Panc1 (cell line): ENCODE measurements around the gene C1RL. TPM values are rescaled to one million over a fixed set of nuclear protein-coding genes. Genes with fewer than 3 reads are reported as not detected.
"Not testable (repeated sequence)": the region's sequence is repeated elsewhere in the genome, so short reads cannot be mapped to it uniquely, and the experiment has no call there.

ENCODE experiments used
- ATAC-seq: fragments of 200-7000 bp; cut with Tn5 transposase; 2 replicates; pipeline ENCODE4 v1.9.1; 2020; ENCODE audit warnings: mild to moderate bottlenecking, moderate library complexity
- BruUV-seq: library from RNA; stranded (reverse); fragments of 400-500 nt; replicated peaks from 2 replicates; lab custom pipeline; 2021; lab: Mats Ljungman, UMichigan
- CTCF ChIA-PET: fragments of 300-600 bp; sonication (Branson Sonifier 250); formaldehyde crosslinking; loops from one replicate; lab custom pipeline; 2022; ENCODE audit warnings: antibody characterized with exemption; lab: Charles Lee
- POLR2A ChIA-PET: fragments of 300-600 bp; sonication (Branson Sonifier 250); formaldehyde crosslinking; loops from one replicate; lab custom pipeline; 2022; ENCODE audit warnings: antibody characterized with exemption; lab: Charles Lee
- DNase-seq: peaks from one replicate; pipeline ENCODE4 v3.0.0-alpha.2; 2010; ENCODE audit warnings: low read depth, low spot score
- H3K27ac ChIP-seq: 2 replicates; pipeline ENCODE4 v1.5.1; 2011; ENCODE audit warnings: mild to moderate bottlenecking, low read length, inconsistent platforms
- H3K27me3 ChIP-seq: fragments of 200-500 bp; sonication (Bioruptor generic); 2 replicates; pipeline ENCODE4 v1.6.0; 2014; ENCODE audit warnings: low read length, inconsistent platforms; ENCODE audit not compliant: control insufficient read depth, insufficient read depth
- H3K36me3 ChIP-seq: fragments of 200-500 bp; sonication (Bioruptor generic); 2 replicates; pipeline ENCODE4 v1.5.1; 2014; ENCODE audit warnings: inconsistent platforms, mild to moderate bottlenecking, low read length, moderate library complexity; ENCODE audit not compliant: control insufficient read depth, insufficient read depth
- H3K4me1 ChIP-seq: 2 replicates; pipeline ENCODE4 v1.5.1; 2011; ENCODE audit warnings: inconsistent platforms, mild to moderate bottlenecking, low read length, moderate library complexity; ENCODE audit not compliant: control insufficient read depth, insufficient read depth
- H3K4me3 ChIP-seq, 2 experiments: 2 replicates each; pipeline ENCODE4 v1.5.1; 2011 to 2012; ENCODE audit warnings: low read depth in 2 of 2, low read length in 2 of 2, mild to moderate bottlenecking in 2 of 2, inconsistent platforms in 1 of 2, moderate library complexity in 1 of 2
- H3K9me3 ChIP-seq: fragments of 200-500 bp; sonication (Bioruptor generic); 2 replicates; pipeline ENCODE4 v1.5.1; 2014; ENCODE audit warnings: low read depth, mild to moderate bottlenecking, inconsistent platforms, low read length, moderate library complexity; ENCODE audit not compliant: control insufficient read depth, insufficient read depth
- POLR2AphosphoS5 ChIP-seq: IDR thresholded peaks from 2 replicates; pipeline ENCODE4 v1.6.1; 2012; ENCODE audit warnings: mild to moderate bottlenecking, low read depth, low read length, moderate library complexity
- SIN3A ChIP-seq: IDR thresholded peaks from 2 replicates; pipeline ENCODE4 v1.6.1; 2012; ENCODE audit warnings: low read depth, mild to moderate bottlenecking, low read length, moderate library complexity, borderline replicate concordance; ENCODE audit not compliant: insufficient read depth
- TCF7L2 ChIP-seq: IDR thresholded peaks from 2 replicates; pipeline ENCODE4 v1.6.1; 2011; ENCODE audit warnings: mild to moderate bottlenecking, low read depth, low read length, inconsistent platforms
- in situ Hi-C: cut with HindIII; loops from 2 replicates; pipeline ENCODE4 v1.10.0; 2016; ENCODE audit warnings: low sequenced_read_pairs, low pct_unique_long_range_greater_than_20kb
- intact Hi-C: fragments of 100-400 bp; cut with micrococcal nuclease; formaldehyde crosslinking; loops from one replicate; pipeline ENCODE4 v1.10.0; 2022; ENCODE audit not compliant: unreplicated experiment
- total RNA-seq: library from RNA; stranded (reverse); gene quantifications from one replicate; pipeline ENCODE4 v1.2.1, GENCODE V29; 2021; ENCODE audit not compliant: unreplicated experiment
- TF ChIP-seq, protein P1 (sequence below), 2 experiments: IDR thresholded peaks; 2 replicates each; pipeline ENCODE4 v1.6.1; 2011 to 2012; ENCODE audit warnings: low read depth in 2 of 2, control low read depth in 1 of 2, low read length in 1 of 2, mild to moderate bottlenecking in 1 of 2, moderate library complexity in 1 of 2; ENCODE audit not compliant: insufficient read depth in 1 of 2
- TF ChIP-seq, protein P2 (sequence below): fragments of 450-650 bp; IDR thresholded peaks from 2 replicates; pipeline ENCODE4 v1.5.1; 2017; ENCODE audit warnings: mild to moderate bottlenecking

Gene C1RL
- total RNA-seq, 1 experiment from 2014 or later = 10.7 TPM

GRCh38 chr12:7108003-7108795 lies 815 bp downstream of the C1RL start:
- peak overlapping the region; percentile 87 for H3K27ac ChIP-seq
- peaks cover 7% of the 10 kb centered on the region; the same call in 1 of the 2 replicates for H3K9me3 ChIP-seq
- H3K4me1 ChIP-seq = peaks cover 5% of the 10 kb centered on the region; the same call in 1 of the 2 replicates
- ATAC-seq (peak; percentile 93), DNase-seq (no peak)
- TF ChIP-seq POLR2AphosphoS5 = no peak
- TF ChIP-seq SIN3A = no peak
- TF ChIP-seq, protein P1, sequence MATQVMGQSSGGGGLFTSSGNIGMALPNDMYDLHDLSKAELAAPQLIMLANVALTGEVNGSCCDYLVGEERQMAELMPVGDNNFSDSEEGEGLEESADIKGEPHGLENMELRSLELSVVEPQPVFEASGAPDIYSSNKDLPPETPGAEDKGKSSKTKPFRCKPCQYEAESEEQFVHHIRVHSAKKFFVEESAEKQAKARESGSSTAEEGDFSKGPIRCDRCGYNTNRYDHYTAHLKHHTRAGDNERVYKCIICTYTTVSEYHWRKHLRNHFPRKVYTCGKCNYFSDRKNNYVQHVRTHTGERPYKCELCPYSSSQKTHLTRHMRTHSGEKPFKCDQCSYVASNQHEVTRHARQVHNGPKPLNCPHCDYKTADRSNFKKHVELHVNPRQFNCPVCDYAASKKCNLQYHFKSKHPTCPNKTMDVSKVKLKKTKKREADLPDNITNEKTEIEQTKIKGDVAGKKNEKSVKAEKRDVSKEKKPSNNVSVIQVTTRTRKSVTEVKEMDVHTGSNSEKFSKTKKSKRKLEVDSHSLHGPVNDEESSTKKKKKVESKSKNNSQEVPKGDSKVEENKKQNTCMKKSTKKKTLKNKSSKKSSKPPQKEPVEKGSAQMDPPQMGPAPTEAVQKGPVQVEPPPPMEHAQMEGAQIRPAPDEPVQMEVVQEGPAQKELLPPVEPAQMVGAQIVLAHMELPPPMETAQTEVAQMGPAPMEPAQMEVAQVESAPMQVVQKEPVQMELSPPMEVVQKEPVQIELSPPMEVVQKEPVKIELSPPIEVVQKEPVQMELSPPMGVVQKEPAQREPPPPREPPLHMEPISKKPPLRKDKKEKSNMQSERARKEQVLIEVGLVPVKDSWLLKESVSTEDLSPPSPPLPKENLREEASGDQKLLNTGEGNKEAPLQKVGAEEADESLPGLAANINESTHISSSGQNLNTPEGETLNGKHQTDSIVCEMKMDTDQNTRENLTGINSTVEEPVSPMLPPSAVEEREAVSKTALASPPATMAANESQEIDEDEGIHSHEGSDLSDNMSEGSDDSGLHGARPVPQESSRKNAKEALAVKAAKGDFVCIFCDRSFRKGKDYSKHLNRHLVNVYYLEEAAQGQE (IDR thresholded peaks at IDR 0.05; ENCODE audit: insufficient read depth in 1 of 2, low read depth in 2 of 2, low read length in 1 of 2) = no peak
- TF ChIP-seq, protein P2, sequence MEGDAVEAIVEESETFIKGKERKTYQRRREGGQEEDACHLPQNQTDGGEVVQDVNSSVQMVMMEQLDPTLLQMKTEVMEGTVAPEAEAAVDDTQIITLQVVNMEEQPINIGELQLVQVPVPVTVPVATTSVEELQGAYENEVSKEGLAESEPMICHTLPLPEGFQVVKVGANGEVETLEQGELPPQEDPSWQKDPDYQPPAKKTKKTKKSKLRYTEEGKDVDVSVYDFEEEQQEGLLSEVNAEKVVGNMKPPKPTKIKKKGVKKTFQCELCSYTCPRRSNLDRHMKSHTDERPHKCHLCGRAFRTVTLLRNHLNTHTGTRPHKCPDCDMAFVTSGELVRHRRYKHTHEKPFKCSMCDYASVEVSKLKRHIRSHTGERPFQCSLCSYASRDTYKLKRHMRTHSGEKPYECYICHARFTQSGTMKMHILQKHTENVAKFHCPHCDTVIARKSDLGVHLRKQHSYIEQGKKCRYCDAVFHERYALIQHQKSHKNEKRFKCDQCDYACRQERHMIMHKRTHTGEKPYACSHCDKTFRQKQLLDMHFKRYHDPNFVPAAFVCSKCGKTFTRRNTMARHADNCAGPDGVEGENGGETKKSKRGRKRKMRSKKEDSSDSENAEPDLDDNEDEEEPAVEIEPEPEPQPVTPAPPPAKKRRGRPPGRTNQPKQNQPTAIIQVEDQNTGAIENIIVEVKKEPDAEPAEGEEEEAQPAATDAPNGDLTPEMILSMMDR = no peak
- TF ChIP-seq TCF7L2 = no peak
- no peaks in the 10 kb centered on the region; the same call in 1 of the 2 replicates for H3K36me3 ChIP-seq
- in situ Hi-C loops = no loop called here
- intact Hi-C loops = no loop called here
- H3K27me3 ChIP-seq = no peaks in the 10 kb centered on the region
- ChIA-PET CTCF (interaction anchor here (0.8 to 1.2 kb wide), 2 partner anchors 32 to 48 kb away, joined by 4 read pairs; partner anchors contain the start of gene C1S), POLR2A (interaction anchor here (0.5 to 0.7 kb wide), 2 partner anchors 100 to 419 kb away, joined by 3 to 6 read pairs; partner anchors contain the start of gene ZNF384)
- peak overlapping the region; percentile 51 to 75 for H3K4me3 ChIP-seq
- BruUV-seq = no TSS peak

DNA sequence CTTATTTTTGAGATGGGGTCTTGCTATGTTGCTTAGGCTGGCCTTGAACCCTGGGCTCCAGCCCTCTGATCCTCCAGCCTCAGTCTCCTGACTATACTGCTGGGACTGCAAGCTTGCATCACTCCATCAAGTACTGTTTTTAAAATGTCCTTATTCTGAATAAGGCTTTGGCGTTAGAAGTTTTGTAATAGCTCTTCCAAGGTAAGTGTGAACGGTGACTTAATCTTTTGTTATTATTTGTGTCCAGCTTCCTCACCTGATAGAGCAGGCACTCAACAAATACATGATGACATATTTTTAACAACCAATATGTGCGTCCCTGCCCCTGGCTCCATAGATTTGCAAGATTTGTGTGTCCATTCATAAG lies 1.4 kb downstream of the C1RL start:
- ATAC-seq (no peak), DNase-seq (no peak)
- CTCF ChIA-PET = no interaction called here
- Histone ChIP-seq H3K27ac (peak overlapping the region; percentile 87), H3K9me3 (peaks cover 7% of the 10 kb centered on the region; the same call in 1 of the 2 replicates), H3K36me3 (no peaks in the 10 kb centered on the region; the same call in 1 of the 2 replicates), H3K4me1 (peaks cover 5% of the 10 kb centered on the region; the same call in 1 of the 2 replicates), H3K4me3 (peak overlapping the region; percentile 51 to 75), H3K27me3 (no peaks in the 10 kb centered on the region)
- BruUV-seq = no TSS peak
- TF ChIP-seq, protein P2 = no peak
- TF ChIP-seq, protein P1 (IDR thresholded peaks at IDR 0.05; ENCODE audit: insufficient read depth in 1 of 2, low read depth in 2 of 2, low read length in 1 of 2) = no peak
- TF ChIP-seq TCF7L2 (no peak), POLR2AphosphoS5 (no peak), SIN3A (no peak)
- intact Hi-C loops (no loop called here), in situ Hi-C loops (no loop called here)
- POLR2A ChIA-PET = no interaction called here

DNA sequence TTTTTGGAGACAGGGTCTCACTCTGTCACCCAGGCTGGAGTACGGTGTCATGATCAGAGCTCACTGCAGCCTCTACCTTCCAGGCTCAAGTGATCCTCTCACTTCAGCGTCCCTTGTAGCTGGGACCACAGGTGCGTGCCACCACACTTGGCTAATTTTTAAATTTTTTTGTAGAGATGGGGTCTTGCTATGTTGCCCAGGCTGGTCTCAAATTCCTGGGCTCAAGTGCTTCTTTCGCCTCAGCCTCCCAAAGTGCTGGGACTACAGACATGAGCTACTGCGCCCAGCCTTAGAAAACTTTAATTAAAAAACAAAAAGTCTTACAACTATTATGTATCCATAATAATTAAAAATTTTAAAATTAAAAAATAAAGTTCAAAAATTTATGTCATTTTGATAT lies 1.8 kb downstream of the C1RL start:
- H3K27me3 ChIP-seq, intact Hi-C loops, DNase-seq, BruUV-seq, H3K36me3 ChIP-seq, H3K4me1 ChIP-seq, POLR2A ChIA-PET, ATAC-seq, in situ Hi-C loops, CTCF ChIA-PET, H3K27ac ChIP-seq, H3K4me3 ChIP-seq, H3K9me3 ChIP-seq: not testable (repeated sequence)
